ENCODE results near the gene KSR2.

DNA sequence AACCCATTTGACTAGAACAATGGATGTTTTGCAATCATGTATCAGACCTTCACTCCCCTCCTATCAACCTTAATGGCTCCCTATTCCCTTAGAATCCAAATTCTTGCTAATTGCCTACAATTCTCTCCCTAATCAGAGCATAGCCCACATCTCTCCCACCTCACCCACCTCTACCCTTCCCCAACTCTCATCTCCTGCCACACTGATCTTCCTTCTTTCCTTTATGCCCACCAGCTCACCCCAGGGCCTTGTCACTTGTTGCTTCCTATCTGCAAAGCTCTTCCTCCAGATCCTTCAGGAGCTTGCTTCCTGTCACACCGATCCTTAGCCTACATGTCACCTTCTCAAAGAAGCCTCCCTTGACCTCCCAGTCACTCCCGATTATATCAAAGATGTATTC lies 177.8 kb downstream of the KSR2 start:
- TF ChIP-seq POLR2A (IDR thresholded peaks at IDR 0.05; ENCODE audit: low read depth, low read length) (no peak), SPI1 (IDR thresholded peaks at IDR 0.05; ENCODE audit: low read depth, low read length) (no peak), POLR2AphosphoS5 (IDR thresholded peaks at IDR 0.05; ENCODE audit: low read depth, low read length) (no peak), TAF1 (IDR thresholded peaks at IDR 0.05; ENCODE audit: low read depth, low read length) (no peak), POU2F2 (IDR thresholded peaks at IDR 0.05; ENCODE audit: low read depth, low read length) (no peak), PAX5 (IDR thresholded peaks at IDR 0.05; ENCODE audit: insufficient read depth, low read length, severe bottlenecking) (no peak)

Data from GM12891 (cell line).